IPS DF 6.9 (cell line): ENCODE results near the gene METTL6.
"Not testable (repeated sequence)": the region's sequence is repeated elsewhere in the genome, so short reads cannot be mapped to it uniquely, and the experiment has no call there.

ENCODE experiments used
- DNase-seq: peaks from one replicate; pipeline ENCODE4 v3.0.0-alpha.2; 2013; ENCODE audit warnings: low read depth, low spot score
- H3K27ac ChIP-seq: one replicate; pipeline ENCODE4 v1.5.1; 2013; ENCODE audit warnings: low read length, control low read depth
- H3K27me3 ChIP-seq: 2 replicates; pipeline ENCODE4 v1.6.1; 2013; ENCODE audit warnings: mild to moderate bottlenecking, low read length; ENCODE audit not compliant: control insufficient read depth, insufficient read depth
- H3K36me3 ChIP-seq: 2 replicates; pipeline ENCODE4 v1.6.1; 2013; ENCODE audit warnings: low read length; ENCODE audit not compliant: control insufficient read depth, insufficient read depth
- H3K4me1 ChIP-seq: 2 replicates; pipeline ENCODE4 v1.6.1; 2013; ENCODE audit warnings: low read length; ENCODE audit not compliant: control insufficient read depth, insufficient read depth
- H3K4me3 ChIP-seq: 2 replicates; pipeline ENCODE4 v1.5.1; 2013; ENCODE audit warnings: mild to moderate bottlenecking, low read length
- H3K9me3 ChIP-seq: 2 replicates; pipeline ENCODE4 v1.6.1; 2013; ENCODE audit warnings: low read length, inconsistent platforms; ENCODE audit not compliant: control insufficient read depth, insufficient read depth
- WGBS: extraction: QIAGEN DNeasy Blood & Tissue Kit; methylation state at CpG from one replicate; pipeline ENCODE4 v1.1.7; 2013; ENCODE audit warnings: mixed read lengths, missing lambda C conversion rate; ENCODE audit not compliant: insufficient read length, insufficient coverage; 5-methylcytosine and 5-hydroxymethylcytosine counted together

The METTL6 gene

DNA sequence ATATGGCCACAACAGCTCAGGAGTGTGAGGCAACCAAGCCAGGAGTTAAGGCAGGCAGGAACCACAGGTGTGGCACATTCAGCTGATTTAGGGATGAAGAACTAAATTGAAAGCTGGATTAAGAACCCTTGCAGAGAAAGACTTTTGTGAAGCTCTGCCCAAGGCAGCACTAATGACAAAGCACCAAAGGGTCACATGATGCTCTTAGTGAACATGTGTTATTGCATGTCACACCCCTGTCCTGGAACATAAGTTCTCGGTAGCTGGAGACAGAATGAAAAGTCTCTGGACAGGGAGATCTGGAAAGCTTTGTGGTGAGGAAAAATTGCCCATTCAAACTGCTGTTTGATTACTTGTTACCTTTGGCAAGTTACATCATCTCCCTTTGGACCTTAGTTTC is 3.3 kb upstream of the METTL6 start:
- Histone ChIP-seq H3K27ac (no peak overlapping the region), H3K36me3 (peaks cover 6% of the 10 kb centered on the region; the same call in 1 of the 2 replicates), H3K27me3 (no peaks in the 10 kb centered on the region), H3K9me3 (no peaks in the 10 kb centered on the region), H3K4me1 (no peaks in the 10 kb centered on the region), H3K4me3 (no peak overlapping the region)
- no CpG with 5 or more reads among the region's 1 CpG for WGBS
- DNase-seq: no peak

DNA sequence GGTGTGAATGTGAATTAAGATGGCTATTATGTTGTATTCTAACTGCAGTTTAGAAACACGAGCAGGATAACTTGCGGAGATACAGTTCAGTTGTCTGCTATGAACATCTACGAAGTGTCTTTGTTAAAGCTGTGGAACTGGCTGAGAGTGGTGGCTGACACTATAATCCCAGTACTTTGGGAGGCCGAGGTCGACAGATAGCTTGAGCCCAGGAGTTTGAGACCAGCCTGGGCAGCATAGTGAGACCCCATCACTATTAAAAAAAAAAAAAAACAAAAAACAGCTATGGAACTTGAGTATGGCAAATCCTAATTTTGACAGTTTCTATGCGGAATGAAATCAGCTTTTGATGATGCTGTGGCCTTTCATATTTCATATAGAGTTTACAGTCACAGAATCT is 1.7 kb upstream of the METTL6 start:
- no peak overlapping the region for H3K27ac ChIP-seq
- no peaks in the 10 kb centered on the region for H3K4me1 ChIP-seq
- H3K36me3 ChIP-seq: peaks cover 3% of the 10 kb centered on the region; the same call in 1 of the 2 replicates
- no peaks in the 10 kb centered on the region for H3K27me3 ChIP-seq
- H3K9me3 ChIP-seq: no peaks in the 10 kb centered on the region
- DNase-seq: no peak
- no peak overlapping the region for H3K4me3 ChIP-seq
- WGBS: no CpG with 5 or more reads among the region's 6 CpGs

DNA sequence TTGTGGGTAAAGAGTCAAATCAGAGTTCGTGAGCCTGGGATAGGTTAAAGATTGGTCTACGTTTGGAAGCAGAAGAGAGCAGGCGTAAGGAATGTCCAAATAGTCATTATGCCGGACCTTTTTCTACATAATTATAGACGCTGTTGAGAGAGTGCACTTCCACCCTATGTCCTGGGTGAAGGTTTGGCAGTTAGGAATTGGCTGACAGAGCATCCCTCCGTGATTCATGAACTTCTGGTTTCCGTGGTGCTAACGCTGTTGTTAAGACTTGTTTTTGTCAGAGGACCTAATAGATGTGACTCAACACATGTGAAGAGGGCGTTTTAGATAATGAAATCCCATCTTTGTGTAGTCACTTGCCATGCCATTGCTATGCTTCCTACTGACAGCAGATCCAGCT is 1.2 kb upstream of the METTL6 start:
- no CpG with 5 or more reads among the region's 9 CpGs for WGBS
- H3K36me3 ChIP-seq: peaks cover 3% of the 10 kb centered on the region; the same call in 1 of the 2 replicates
- no peaks in the 10 kb centered on the region for H3K27me3 ChIP-seq
- no peak for DNase-seq
- no peak overlapping the region for H3K27ac ChIP-seq
- H3K4me1 ChIP-seq: no peaks in the 10 kb centered on the region
- H3K9me3 ChIP-seq: no peaks in the 10 kb centered on the region
- H3K4me3 ChIP-seq: peak overlapping the region; percentile 74; the same call in 1 of the 2 replicates

DNA sequence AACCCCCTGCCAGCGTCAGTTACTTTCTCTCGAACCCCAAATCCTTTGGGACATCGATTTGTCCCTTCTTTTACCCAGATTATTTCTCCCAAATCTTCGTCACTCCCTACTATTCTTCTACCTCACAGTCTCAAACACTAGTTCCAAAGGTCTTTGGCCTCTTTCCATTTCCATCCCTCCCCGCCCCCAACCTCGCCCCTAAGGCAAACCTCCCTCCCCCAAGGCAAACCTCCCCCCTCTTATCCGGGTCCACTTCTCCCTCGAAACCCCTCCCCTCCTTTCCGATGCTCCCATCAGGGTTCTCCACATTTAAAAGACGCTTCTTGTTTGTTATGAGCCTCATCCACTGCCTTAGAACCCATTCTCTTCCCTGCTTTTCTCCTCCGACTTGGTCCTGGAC is 637 bp upstream of the METTL6 start:
- no peak for DNase-seq
- Histone ChIP-seq H3K27me3 (no peaks in the 10 kb centered on the region), H3K27ac (no peak overlapping the region), H3K4me1 (no peaks in the 10 kb centered on the region), H3K4me3 (peak overlapping the region; percentile 74), H3K9me3 (no peaks in the 10 kb centered on the region), H3K36me3 (peaks cover 3% of the 10 kb centered on the region; the same call in 1 of the 2 replicates)
- no CpG with 5 or more reads among the region's 11 CpGs for WGBS

DNA sequence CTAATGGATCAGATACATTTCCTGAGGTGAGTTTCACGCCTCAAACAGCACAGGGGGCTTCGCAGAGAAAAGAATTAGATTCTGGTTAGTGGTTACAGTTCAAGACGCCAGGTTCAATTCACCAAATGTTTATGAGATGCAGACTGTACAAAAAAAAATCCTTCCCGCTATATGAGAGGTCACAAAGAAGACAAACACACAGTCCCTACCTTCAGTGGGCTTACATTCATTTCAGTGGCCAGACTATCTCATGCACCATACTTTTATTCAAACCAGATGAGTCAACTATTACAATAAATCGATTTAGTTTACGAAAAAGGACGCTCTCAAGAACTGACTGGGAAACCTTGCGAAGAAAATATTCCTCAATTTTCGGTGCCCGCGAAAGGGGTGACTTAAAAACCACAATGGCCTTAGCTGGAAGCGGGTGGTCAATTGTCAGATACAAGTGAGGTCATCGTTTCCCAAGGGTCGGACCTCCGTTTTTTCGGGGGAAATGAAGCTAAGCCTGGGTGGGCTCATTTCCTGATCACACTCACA is 695 bp downstream of the METTL6 start:
- DNase-seq: no peak
- no peaks in the 10 kb centered on the region for H3K4me1 ChIP-seq
- no peaks in the 10 kb centered on the region for H3K9me3 ChIP-seq
- H3K27ac ChIP-seq: no peak overlapping the region
- WGBS: no CpG with 5 or more reads among the region's 16 CpGs
- H3K27me3 ChIP-seq: no peaks in the 10 kb centered on the region; the same call in 1 of the 2 replicates
- H3K4me3 ChIP-seq: peak overlapping the region; percentile 74; the same call in 1 of the 2 replicates
- H3K36me3 ChIP-seq: peaks cover 3% of the 10 kb centered on the region; the same call in 1 of the 2 replicates

DNA sequence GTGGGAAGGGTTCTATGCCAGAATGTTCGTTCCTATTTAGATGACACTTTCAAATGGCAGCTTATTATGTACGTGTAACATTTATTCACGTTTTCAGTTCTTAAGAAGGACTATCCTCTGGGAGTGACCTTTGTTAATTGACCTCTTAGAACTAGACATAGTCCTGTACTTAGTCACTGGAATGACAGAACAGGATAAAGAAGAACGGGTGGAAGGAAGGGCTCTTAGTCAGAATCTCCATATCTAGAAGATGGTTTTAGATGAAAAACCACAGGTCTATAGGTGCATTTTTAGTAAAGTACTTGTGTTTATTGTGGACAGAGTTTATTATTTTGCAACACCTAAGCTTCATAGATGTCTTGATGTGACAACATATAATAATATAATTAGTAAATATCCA is 6.5 kb downstream of the METTL6 start:
- WGBS: no CpG with 5 or more reads among the region's 4 CpGs
- DNase-seq: no peak
- Histone ChIP-seq H3K4me1 (no peaks in the 10 kb centered on the region), H3K9me3 (no peaks in the 10 kb centered on the region), H3K27me3 (no peaks in the 10 kb centered on the region; the same call in 1 of the 2 replicates), H3K36me3 (peaks cover 3% of the 10 kb centered on the region; the same call in 1 of the 2 replicates), H3K4me3 (no peak overlapping the region), H3K27ac (no peak overlapping the region)

DNA sequence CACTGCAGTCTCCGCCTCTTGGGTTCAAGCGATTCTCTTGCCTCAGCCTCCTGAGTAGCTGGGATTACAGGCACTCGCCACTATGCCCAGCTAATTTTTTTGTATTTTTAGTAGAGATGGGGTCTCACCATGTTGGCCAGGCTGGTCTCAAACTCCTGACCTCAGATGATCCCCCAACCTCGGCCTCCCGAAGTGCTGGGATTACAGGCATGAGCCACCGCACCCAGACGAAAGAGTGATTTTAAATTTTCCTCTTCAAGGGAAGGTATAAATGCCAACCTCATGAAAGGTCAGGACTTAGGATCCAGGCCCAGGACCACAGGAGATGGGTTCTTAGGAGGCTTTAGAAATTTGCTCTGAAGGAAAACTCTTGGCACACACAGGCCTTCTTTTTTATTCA is 16.4 kb downstream of the METTL6 start:
- WGBS: no CpG with 5 or more reads among the region's 7 CpGs
- H3K27me3 ChIP-seq, H3K9me3 ChIP-seq, H3K36me3 ChIP-seq, H3K4me3 ChIP-seq, H3K27ac ChIP-seq, DNase-seq, H3K4me1 ChIP-seq: not testable (repeated sequence)

DNA sequence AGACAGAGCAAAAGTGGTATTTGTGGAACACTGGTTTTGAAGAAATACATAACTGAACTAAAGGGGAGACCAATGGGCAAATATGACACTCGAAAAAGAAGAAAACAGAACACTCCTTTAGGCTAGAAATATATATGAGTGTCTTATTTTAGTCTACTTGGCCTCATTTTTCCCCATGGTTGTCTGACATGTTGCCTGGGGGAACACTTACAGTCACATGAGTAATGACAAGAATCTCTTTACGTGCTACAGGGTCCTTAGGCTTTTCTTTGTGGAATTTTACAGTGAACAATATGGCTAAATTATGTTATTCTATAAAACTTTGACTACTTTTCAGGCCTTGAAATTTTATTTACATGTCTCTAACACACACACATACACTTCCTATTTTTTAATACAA is 17.6 kb downstream of the METTL6 start:
- WGBS: no CpG with 5 or more reads among the region's 2 CpGs

DNA sequence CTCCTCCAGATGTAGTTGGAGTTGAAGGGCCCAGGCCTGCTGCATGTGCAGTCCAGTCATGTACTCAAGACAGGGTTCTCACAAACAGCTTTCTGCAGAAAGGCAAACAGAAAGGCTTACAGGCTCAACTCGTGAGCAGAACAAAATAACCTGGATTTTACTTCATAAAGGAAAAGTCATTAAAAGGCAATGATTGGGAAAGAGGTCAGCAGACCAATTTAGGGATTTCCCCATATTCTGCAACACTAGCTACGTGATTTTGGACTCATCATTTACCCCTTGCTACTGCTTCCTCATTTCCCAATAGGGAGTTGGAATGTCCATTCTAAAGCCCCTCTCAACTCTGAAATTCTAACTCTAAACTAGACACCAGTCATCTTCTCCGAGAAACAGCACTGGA is 18.1 kb downstream of the METTL6 start:
- no peak overlapping the region for H3K4me3 ChIP-seq
- no peaks in the 10 kb centered on the region; the same call in 1 of the 2 replicates for H3K36me3 ChIP-seq
- no peaks in the 10 kb centered on the region for H3K27me3 ChIP-seq
- no CpG with 5 or more reads among the region's 3 CpGs for WGBS
- DNase-seq: no peak
- no peak overlapping the region for H3K27ac ChIP-seq
- H3K9me3 ChIP-seq: no peaks in the 10 kb centered on the region
- H3K4me1 ChIP-seq: no peaks in the 10 kb centered on the region

More for the DNA sequence above, 17.6 kb downstream of the METTL6 start:
- Histone ChIP-seq H3K4me1 (no peaks in the 10 kb centered on the region), H3K27ac (no peak overlapping the region), H3K36me3 (no peaks in the 10 kb centered on the region; the same call in 1 of the 2 replicates), H3K27me3 (no peaks in the 10 kb centered on the region), H3K4me3 (no peak overlapping the region), H3K9me3 (no peaks in the 10 kb centered on the region)
- no peak for DNase-seq

DNA sequence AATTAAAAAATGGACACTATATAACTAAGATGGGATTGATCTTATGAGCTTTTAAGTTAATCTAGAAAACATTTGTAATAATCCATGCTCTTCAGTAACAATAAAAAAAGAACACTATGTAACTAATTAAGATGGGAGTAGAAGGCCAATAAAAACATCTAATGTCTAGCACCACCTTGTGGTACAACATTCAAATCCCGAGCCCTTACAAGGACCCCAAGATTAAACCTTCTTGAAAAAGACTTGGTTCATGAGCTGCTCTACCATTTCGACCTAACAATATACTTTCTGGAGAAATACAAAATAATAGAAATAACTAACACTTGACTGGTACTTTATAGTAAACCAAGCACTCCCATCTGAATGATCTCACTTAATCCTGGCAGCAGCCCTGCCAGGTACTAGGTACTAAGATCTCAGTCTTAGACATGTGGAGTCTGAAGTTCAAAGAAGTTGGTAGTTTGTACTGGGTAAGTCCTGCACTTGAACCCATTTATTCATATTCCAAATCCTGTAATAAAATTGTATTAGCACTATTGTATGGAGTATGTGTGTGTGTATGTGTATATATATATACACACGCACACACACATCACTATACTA is 21.8 kb downstream of the METTL6 start:
- H3K9me3 ChIP-seq: no peaks in the 10 kb centered on the region
- H3K27me3 ChIP-seq: no peaks in the 10 kb centered on the region
- no peak overlapping the region for H3K27ac ChIP-seq
- H3K36me3 ChIP-seq: no peaks in the 10 kb centered on the region; the same call in 1 of the 2 replicates
- WGBS: no CpG with 5 or more reads among the region's 3 CpGs
- no peaks in the 10 kb centered on the region; the same call in 1 of the 2 replicates for H3K4me1 ChIP-seq
- no peak overlapping the region for H3K4me3 ChIP-seq
- DNase-seq: no peak

DNA sequence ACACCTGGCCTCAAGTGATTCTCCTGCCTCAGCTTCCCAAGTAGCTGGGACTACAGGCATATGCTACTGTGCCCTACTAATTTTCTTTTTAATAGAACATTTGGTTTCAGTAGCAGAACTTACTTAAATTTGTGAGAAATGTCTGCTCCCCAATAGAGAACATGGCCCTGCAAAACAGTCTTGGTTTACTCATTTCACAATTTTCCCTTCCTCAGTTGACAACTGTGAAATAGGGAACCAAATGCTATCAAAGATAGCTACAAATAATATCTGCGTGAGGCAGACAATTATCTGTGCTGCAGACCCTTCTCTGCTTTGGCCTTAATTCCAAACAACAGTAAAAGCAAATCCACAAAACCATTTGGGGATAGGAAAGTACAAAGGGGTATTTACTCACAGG is 22.6 kb downstream of the METTL6 start:
- H3K4me3 ChIP-seq: no peak overlapping the region
- no peak overlapping the region for H3K27ac ChIP-seq
- H3K36me3 ChIP-seq: no peaks in the 10 kb centered on the region
- H3K9me3 ChIP-seq: no peaks in the 10 kb centered on the region
- H3K27me3 ChIP-seq: no peaks in the 10 kb centered on the region
- no CpG with 5 or more reads among the region's 1 CpG for WGBS
- no peaks in the 10 kb centered on the region; the same call in 1 of the 2 replicates for H3K4me1 ChIP-seq
- no peak for DNase-seq
